ENCODE results near the gene DUSP28.

DUSP28 gene

GRCh38 chr2:240603846-240604245 lies 43.7 kb downstream of the DUSP28 start:
- no peaks in the 10 kb centered on the region for H3K27me3 ChIP-seq
- no peaks in the 10 kb centered on the region for H3K4me1 ChIP-seq (ENCODE audit: control insufficient read depth in 1 of 2, insufficient read depth in 1 of 2, low read depth in 1 of 2, low read length in 1 of 2)
- no peak overlapping the region for H3K4me3 ChIP-seq (ENCODE audit: low read depth in 1 of 2, low read length in 1 of 2)
- peaks cover 29% of the 10 kb centered on the region for H3K36me3 ChIP-seq
- H3K9me3 ChIP-seq = no peaks in the 10 kb centered on the region
- no peak overlapping the region for H3K27ac ChIP-seq
- no peak for TF ChIP-seq CTCF (IDR thresholded peaks at IDR 0.05)

GRCh38 chr2:240604291-240604938 lies 44.3 kb downstream of the DUSP28 start:
- Histone ChIP-seq H3K36me3 (peaks cover 23% of the 10 kb centered on the region), H3K27me3 (no peaks in the 10 kb centered on the region), H3K27ac (no peak overlapping the region), H3K4me1 (ENCODE audit: control insufficient read depth in 1 of 2, insufficient read depth in 1 of 2, low read depth in 1 of 2, low read length in 1 of 2) (no peaks in the 10 kb centered on the region), H3K9me3 (no peaks in the 10 kb centered on the region), H3K4me3 (ENCODE audit: low read depth in 1 of 2, low read length in 1 of 2) (no peak overlapping the region)
- no peak for TF ChIP-seq CTCF (IDR thresholded peaks at IDR 0.05)

- Histone ChIP-seq H3K4me3 (ENCODE audit: low read depth in 1 of 2, low read length in 1 of 2) (no peak overlapping the region), H3K4me1 (ENCODE audit: control insufficient read depth in 1 of 2, insufficient read depth in 1 of 2, low read depth in 1 of 2, low read length in 1 of 2) (no peaks in the 10 kb centered on the region), H3K27ac (no peak overlapping the region), H3K36me3 (peaks cover 16% of the 10 kb centered on the region), H3K27me3 (no peaks in the 10 kb centered on the region), H3K9me3 (no peaks in the 10 kb centered on the region)
- no peak for TF ChIP-seq CTCF (IDR thresholded peaks at IDR 0.05)
Measured at GRCh38 chr2:240604939-240605716, 45.0 kb downstream of the DUSP28 start.

- Histone ChIP-seq H3K27me3 (no peaks in the 10 kb centered on the region), H3K4me1 (ENCODE audit: control insufficient read depth in 1 of 2, insufficient read depth in 1 of 2, low read depth in 1 of 2, low read length in 1 of 2) (no peaks in the 10 kb centered on the region), H3K9me3 (no peaks in the 10 kb centered on the region), H3K4me3 (ENCODE audit: low read depth in 1 of 2, low read length in 1 of 2) (no peak overlapping the region), H3K36me3 (peaks cover 7% of the 10 kb centered on the region), H3K27ac (no peak overlapping the region)
- TF ChIP-seq CTCF (IDR thresholded peaks at IDR 0.05) = no peak
Measured at GRCh38 chr2:240605867-240606743, 45.9 kb downstream of the DUSP28 start.

- Histone ChIP-seq H3K36me3 (no peaks in the 10 kb centered on the region), H3K27ac (peak overlapping the region; percentile 55), H3K4me3 (ENCODE audit: low read depth in 1 of 2, low read length in 1 of 2) (no peak overlapping the region), H3K9me3 (no peaks in the 10 kb centered on the region), H3K27me3 (no peaks in the 10 kb centered on the region), H3K4me1 (ENCODE audit: control insufficient read depth in 1 of 2, insufficient read depth in 1 of 2, low read depth in 1 of 2, low read length in 1 of 2) (peaks cover 17 to 19% of the 10 kb centered on the region in 2 experiments)
- TF ChIP-seq CTCF (IDR thresholded peaks at IDR 0.05) = no peak
Measured at GRCh38 chr2:240611601-240612210, 51.5 kb downstream of the DUSP28 start.
